KMS-11 (cell line): ENCODE measurements around the gene HCN3.
A peak's percentile ranks its signal among the peaks of the same experiment; 100 is the strongest.
"Not testable (repeated sequence)": the region's sequence is repeated elsewhere in the genome, so short reads cannot be mapped to it uniquely, and the experiment has no call there.

Experiments
- H2AFZ ChIP-seq: fragments of 200-600 bp; sonication (generic); 2 replicates; pipeline ENCODE4 v1.6.1; 2016; ENCODE audit warnings: antibody characterized with exemption, mixed run types, low read depth
- H3K27ac ChIP-seq: fragments of 200-600 bp; sonication (generic); 2 replicates; pipeline ENCODE4 v1.6.1; 2016; ENCODE audit warnings: mild to moderate bottlenecking, mixed run types
- H3K27me3 ChIP-seq: fragments of 200-600 bp; sonication (generic); 2 replicates; pipeline ENCODE4 v1.6.1; 2017; ENCODE audit warnings: mild to moderate bottlenecking, low read depth, mixed run types, moderate library complexity; ENCODE audit not compliant: insufficient read depth
- H3K36me3 ChIP-seq: fragments of 200-600 bp; sonication (generic); 2 replicates; pipeline ENCODE4 v1.6.1; 2017; ENCODE audit warnings: mild to moderate bottlenecking, mixed run types; ENCODE audit not compliant: insufficient read depth
- H3K4me1 ChIP-seq: fragments of 200-600 bp; sonication (generic); 2 replicates; pipeline ENCODE4 v1.6.1; 2016; ENCODE audit warnings: mild to moderate bottlenecking, low read depth, mixed run types; ENCODE audit not compliant: poor library complexity, severe bottlenecking
- H3K4me2 ChIP-seq: fragments of 200-600 bp; sonication (generic); 2 replicates; pipeline ENCODE4 v1.7.0; 2016; ENCODE audit warnings: mild to moderate bottlenecking, mixed run types
- H3K4me3 ChIP-seq: fragments of 200-600 bp; sonication (generic); IDR thresholded peaks from 2 replicates; pipeline ENCODE4 v1.6.1; 2017; ENCODE audit warnings: low read depth, low read length, mixed read lengths; ENCODE audit not compliant: insufficient read depth
- H3K79me2 ChIP-seq: fragments of 200-600 bp; sonication (generic); 2 replicates; pipeline ENCODE4 v1.6.1; 2016; ENCODE audit warnings: low read depth, mixed run types; ENCODE audit not compliant: insufficient read depth
- H3K9ac ChIP-seq: fragments of 200-600 bp; sonication (generic); 2 replicates; pipeline ENCODE4 v1.6.1; 2016; ENCODE audit warnings: mild to moderate bottlenecking, mixed run types
- H4K20me1 ChIP-seq: fragments of 200-600 bp; sonication (generic); 2 replicates; pipeline ENCODE4 v1.6.1; 2016; ENCODE audit warnings: mild to moderate bottlenecking, mixed run types; ENCODE audit not compliant: insufficient read depth
- TF ChIP-seq, protein P1 (sequence below): fragments of 200-600 bp; sonication (generic); conservative IDR thresholded peaks from 2 replicates; pipeline ENCODE4 v1.6.1; 2017; ENCODE audit warnings: low read depth, mild to moderate bottlenecking, antibody characterized with exemption, low read length, moderate library complexity, mixed read lengths

The HCN3 gene

GRCh38 chr1:155244368-155245162 is 32.7 kb upstream of the HCN3 start:
- H3K4me2 ChIP-seq, result peak overlapping the region; percentile 77
- no peaks in the 10 kb centered on the region for H3K79me2 ChIP-seq
- H3K4me1 ChIP-seq, result peaks cover 38% of the 10 kb centered on the region
- no peaks in the 10 kb centered on the region for H3K27me3 ChIP-seq
- H3K36me3 ChIP-seq, result no peaks in the 10 kb centered on the region
- H4K20me1 ChIP-seq, result no peaks in the 10 kb centered on the region
- H2AFZ ChIP-seq, result peak overlapping the region; percentile 84
- H3K9ac ChIP-seq, result peak overlapping the region; percentile 67
- peak overlapping the region; percentile 52 for H3K27ac ChIP-seq
- peak overlapping the region; percentile 97 for H3K4me3 ChIP-seq
- TF ChIP-seq, protein P1, sequence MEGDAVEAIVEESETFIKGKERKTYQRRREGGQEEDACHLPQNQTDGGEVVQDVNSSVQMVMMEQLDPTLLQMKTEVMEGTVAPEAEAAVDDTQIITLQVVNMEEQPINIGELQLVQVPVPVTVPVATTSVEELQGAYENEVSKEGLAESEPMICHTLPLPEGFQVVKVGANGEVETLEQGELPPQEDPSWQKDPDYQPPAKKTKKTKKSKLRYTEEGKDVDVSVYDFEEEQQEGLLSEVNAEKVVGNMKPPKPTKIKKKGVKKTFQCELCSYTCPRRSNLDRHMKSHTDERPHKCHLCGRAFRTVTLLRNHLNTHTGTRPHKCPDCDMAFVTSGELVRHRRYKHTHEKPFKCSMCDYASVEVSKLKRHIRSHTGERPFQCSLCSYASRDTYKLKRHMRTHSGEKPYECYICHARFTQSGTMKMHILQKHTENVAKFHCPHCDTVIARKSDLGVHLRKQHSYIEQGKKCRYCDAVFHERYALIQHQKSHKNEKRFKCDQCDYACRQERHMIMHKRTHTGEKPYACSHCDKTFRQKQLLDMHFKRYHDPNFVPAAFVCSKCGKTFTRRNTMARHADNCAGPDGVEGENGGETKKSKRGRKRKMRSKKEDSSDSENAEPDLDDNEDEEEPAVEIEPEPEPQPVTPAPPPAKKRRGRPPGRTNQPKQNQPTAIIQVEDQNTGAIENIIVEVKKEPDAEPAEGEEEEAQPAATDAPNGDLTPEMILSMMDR, result peak; percentile 91

DNA sequence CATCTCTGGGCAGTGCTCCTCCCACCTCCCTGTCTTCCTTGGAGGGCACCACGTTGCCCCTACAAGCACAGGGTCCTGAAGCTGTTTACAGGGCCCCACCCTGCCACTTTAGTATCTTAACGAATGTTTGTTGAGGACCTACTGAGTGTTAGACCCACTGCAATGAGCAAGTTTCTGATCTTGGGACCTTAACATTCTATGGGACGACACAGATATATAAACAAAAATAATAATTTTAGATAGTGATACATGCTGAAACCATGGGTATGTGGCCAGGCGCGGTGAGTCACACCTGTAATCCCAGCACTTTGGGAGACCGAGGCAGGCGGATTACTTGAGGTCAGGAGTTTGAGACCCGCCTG is 32.1 kb upstream of the HCN3 start:
- Histone ChIP-seq H3K27ac (peak overlapping the region; percentile 52), H2AFZ (peak overlapping the region; percentile 84), H3K9ac (peak overlapping the region; percentile 67), H3K4me1 (peaks cover 38% of the 10 kb centered on the region), H3K36me3 (no peaks in the 10 kb centered on the region), H3K4me2 (peak overlapping the region; percentile 77), H3K27me3 (no peaks in the 10 kb centered on the region), H4K20me1 (no peaks in the 10 kb centered on the region), H3K79me2 (no peaks in the 10 kb centered on the region), H3K4me3 (peak overlapping the region; percentile 97)
- TF ChIP-seq, protein P1, result no peak

GRCh38 chr1:155246796-155247195 is 30.5 kb upstream of the HCN3 start:
- H3K9ac ChIP-seq, H3K4me3 ChIP-seq, H3K79me2 ChIP-seq, H4K20me1 ChIP-seq, H3K36me3 ChIP-seq, H3K4me2 ChIP-seq, H3K27ac ChIP-seq, H2AFZ ChIP-seq, H3K27me3 ChIP-seq: not testable (repeated sequence)
- peaks cover 35% of the 10 kb centered on the region for H3K4me1 ChIP-seq

GRCh38 chr1:155247667-155248553 is 29.4 kb upstream of the HCN3 start:
- TF ChIP-seq, protein P1, result no peak
- Histone ChIP-seq H3K27ac (no peak overlapping the region), H3K4me3 (no peak overlapping the region), H3K36me3 (no peaks in the 10 kb centered on the region), H3K4me2 (no peak overlapping the region), H2AFZ (no peak overlapping the region), H3K9ac (no peak overlapping the region), H3K27me3 (no peaks in the 10 kb centered on the region), H3K4me1 (peaks cover 34% of the 10 kb centered on the region), H3K79me2 (no peaks in the 10 kb centered on the region), H4K20me1 (no peaks in the 10 kb centered on the region)
